DND-41 (cell line): ENCODE results near the gene KIRREL3.

ENCODE experiments used
- CTCF ChIP-seq: IDR thresholded peaks from 2 replicates; pipeline ENCODE4 v1.5.1; 2012; ENCODE audit warnings: borderline replicate concordance, low read length, moderate library complexity, mild to moderate bottlenecking; ENCODE audit not compliant: poor library complexity, severe bottlenecking; ENCODE audit errors: extremely low read depth
- EZH2 ChIP-seq: IDR thresholded peaks from 3 replicates; pipeline ENCODE4 v1.6.1; 2012; ENCODE audit warnings: borderline replicate concordance, low read depth, mild to moderate bottlenecking, moderate library complexity, low read length, inconsistent platforms; ENCODE audit not compliant: severe bottlenecking

GRCh38 chr11:127000291-127000968 is at the start of gene KIRREL3:
- TF ChIP-seq CTCF (no peak), EZH2 (no peak)
